ENCODE data around the gene USP4. TPM values are rescaled to one million over a fixed set of nuclear protein-coding genes. Genes with fewer than 3 reads are reported as not detected.

The USP4 gene
- total RNA-seq: 55.1 and 56.6 TPM in 2 replicates
- long read RNA-seq, transcript USP4-201 (22 exons, 3,126 nt): major isoform, 79 of 210 reads
- long read RNA-seq, transcript USP4-202 (21 exons, 3,222 nt): minor isoform, 29 of 210 reads
- long read RNA-seq, partial matches to known transcripts: 33 of 210 reads
- long read RNA-seq, other reads (novel, unspliced or antisense): 67 of 210 reads

GRCh38 chr3:49339941-49340800 is at the start of gene USP4:
USP4 (minus strand) TSS chr3:49340053; CDS start chr3:49340024, 29 bp downstream.
- no peaks in the 10 kb centered on the region for H3K9me3 Mint-ChIP-seq (ENCODE audit: low read depth)
- peak; percentile 77 for DNase-seq (ENCODE audit: low spot score, unreplicated experiment)
- peaks cover 17% of the 10 kb centered on the region for H3K4me1 Mint-ChIP-seq (ENCODE audit: low read depth)
- peak within 1 kb of the TSS; percentile 96 for H3K4me3 Mint-ChIP-seq (ENCODE audit: low read depth)
- H3K27ac Mint-ChIP-seq: peak within 1 kb of the TSS; percentile 93
- peak; percentile 46 for TF ChIP-seq CTCF (IDR thresholded peaks at IDR 0.05; ENCODE audit: unreplicated experiment)
- no peaks in the 10 kb centered on the region for H3K27me3 Mint-ChIP-seq
- no peaks in the 10 kb centered on the region for H3K36me3 Mint-ChIP-seq (ENCODE audit: insufficient read depth)

- Mint-ChIP-seq H3K36me3 (ENCODE audit: insufficient read depth) (peaks cover 2% of the 10 kb centered on the region), H3K4me1 (ENCODE audit: low read depth) (peaks cover 2% of the 10 kb centered on the region), H3K27me3 (no peaks in the 10 kb centered on the region), H3K27ac (peak overlapping the region; percentile 56), H3K4me3 (ENCODE audit: low read depth) (no peak overlapping the region), H3K9me3 (ENCODE audit: low read depth) (no peaks in the 10 kb centered on the region)
- TF ChIP-seq CTCF (IDR thresholded peaks at IDR 0.05; ENCODE audit: unreplicated experiment): no peak
- DNase-seq (ENCODE audit: low spot score, unreplicated experiment): no peak
Measured at GRCh38 chr3:49389297-49389696, 49.4 kb upstream of the USP4 start.

GRCh38 chr3:49388289-49388820 is 48.5 kb upstream of the USP4 start:
- no peak for DNase-seq (ENCODE audit: low spot score, unreplicated experiment)
- no peak for TF ChIP-seq CTCF (IDR thresholded peaks at IDR 0.05; ENCODE audit: unreplicated experiment)
- H3K27me3 Mint-ChIP-seq: no peaks in the 10 kb centered on the region
- H3K36me3 Mint-ChIP-seq (ENCODE audit: insufficient read depth): peaks cover 4% of the 10 kb centered on the region
- no peak overlapping the region for H3K4me3 Mint-ChIP-seq (ENCODE audit: low read depth)
- H3K27ac Mint-ChIP-seq: peak overlapping the region; percentile 38
- H3K4me1 Mint-ChIP-seq (ENCODE audit: low read depth): peaks cover 2% of the 10 kb centered on the region
- no peaks in the 10 kb centered on the region for H3K9me3 Mint-ChIP-seq (ENCODE audit: low read depth)

- no peak for TF ChIP-seq CTCF (IDR thresholded peaks at IDR 0.05; ENCODE audit: unreplicated experiment)
- Mint-ChIP-seq H3K4me3 (ENCODE audit: low read depth) (no peak overlapping the region), H3K4me1 (ENCODE audit: low read depth) (peaks cover 2% of the 10 kb centered on the region), H3K27me3 (no peaks in the 10 kb centered on the region), H3K9me3 (ENCODE audit: low read depth) (no peaks in the 10 kb centered on the region), H3K27ac (no peak overlapping the region), H3K36me3 (ENCODE audit: insufficient read depth) (peaks cover 5% of the 10 kb centered on the region)
- DNase-seq (ENCODE audit: low spot score, unreplicated experiment): no peak
Measured at GRCh38 chr3:49387721-49388120, 47.9 kb upstream of the USP4 start.

- Mint-ChIP-seq H3K27ac (peak overlapping the region; percentile 12), H3K36me3 (ENCODE audit: insufficient read depth) (peaks cover 5% of the 10 kb centered on the region), H3K27me3 (no peaks in the 10 kb centered on the region), H3K4me1 (ENCODE audit: low read depth) (peaks cover 2% of the 10 kb centered on the region), H3K4me3 (ENCODE audit: low read depth) (no peak overlapping the region), H3K9me3 (ENCODE audit: low read depth) (no peaks in the 10 kb centered on the region)
- DNase-seq (ENCODE audit: low spot score, unreplicated experiment): no peak
- no peak for TF ChIP-seq CTCF (IDR thresholded peaks at IDR 0.05; ENCODE audit: unreplicated experiment)
Measured at GRCh38 chr3:49386056-49386756, 46.4 kb upstream of the USP4 start.

All from progenitor cell of endocrine pancreas (in vitro differentiated cells).